Hepatic stellate cell (primary cell): ENCODE data around the gene JAK3.

Source experiments
- DNase-seq: peaks from one replicate; pipeline ENCODE4 v3.0.0; 2011; ENCODE audit warnings: low spot score

The JAK3 gene

GRCh38 chr19:17840019-17840418 lies 7.8 kb downstream of the JAK3 start:
- DNase-seq: no peak

- no peak for DNase-seq
Observed at GRCh38 chr19:17837972-17838371, 9.8 kb downstream of the JAK3 start.

- DNase-seq: no peak
Observed at GRCh38 chr19:17836530-17836929, 11.3 kb downstream of the JAK3 start.

GRCh38 chr19:17835182-17836006 lies 12.4 kb downstream of the JAK3 start:
- no peak for DNase-seq

GRCh38 chr19:17834350-17835181 lies 13.2 kb downstream of the JAK3 start:
- no peak for DNase-seq

- no peak for DNase-seq
Observed at GRCh38 chr19:17832443-17833208, 15.2 kb downstream of the JAK3 start.

- no peak for DNase-seq
Observed at GRCh38 chr19:17831419-17831888, 16.3 kb downstream of the JAK3 start.

- peak; percentile 62 for DNase-seq
Observed at GRCh38 chr19:17830567-17831418, 17.0 kb downstream of the JAK3 start.

- no peak for DNase-seq
Observed at GRCh38 chr19:17829855-17830566, 17.8 kb downstream of the JAK3 start.

- DNase-seq: no peak
Observed at GRCh38 chr19:17826508-17827056, 21.2 kb downstream of the JAK3 start.

- no peak for DNase-seq
Observed at GRCh38 chr19:17824339-17824738, 23.4 kb downstream of the JAK3 start.

GRCh38 chr19:17821190-17821589 lies 26.6 kb downstream of the JAK3 start, which contains the start of gene INSL3:
Gene INSL3, minus strand, starts transcription at chr19:17821519. Its CDS starts 13 bp downstream, at chr19:17821506.
- no peak for DNase-seq

- DNase-seq: no peak
Observed at GRCh38 chr19:17817668-17818363, 30.0 kb downstream of the JAK3 start.

- no peak for DNase-seq
Observed at GRCh38 chr19:17812099-17812498, 35.7 kb downstream of the JAK3 start.

- DNase-seq: no peak
Observed at GRCh38 chr19:17811681-17812080, 36.1 kb downstream of the JAK3 start.

- DNase-seq: no peak
Observed at GRCh38 chr19:17811103-17811502, 36.7 kb downstream of the JAK3 start.

GRCh38 chr19:17807731-17808316 lies 40.0 kb downstream of the JAK3 start:
- DNase-seq: no peak

- DNase-seq: no peak
Observed at GRCh38 chr19:17806945-17807344, 40.8 kb downstream of the JAK3 start.

GRCh38 chr19:17805427-17805826 lies 42.4 kb downstream of the JAK3 start:
- DNase-seq: no peak
